ENCODE measurements around the gene GTF2A1L. TPM values are rescaled to one million over a fixed set of nuclear protein-coding genes. Genes with fewer than 3 reads are reported as not detected.

Gene GTF2A1L
- total RNA-seq, 1 experiment from 2014 or later: 0.22 TPM

DNA sequence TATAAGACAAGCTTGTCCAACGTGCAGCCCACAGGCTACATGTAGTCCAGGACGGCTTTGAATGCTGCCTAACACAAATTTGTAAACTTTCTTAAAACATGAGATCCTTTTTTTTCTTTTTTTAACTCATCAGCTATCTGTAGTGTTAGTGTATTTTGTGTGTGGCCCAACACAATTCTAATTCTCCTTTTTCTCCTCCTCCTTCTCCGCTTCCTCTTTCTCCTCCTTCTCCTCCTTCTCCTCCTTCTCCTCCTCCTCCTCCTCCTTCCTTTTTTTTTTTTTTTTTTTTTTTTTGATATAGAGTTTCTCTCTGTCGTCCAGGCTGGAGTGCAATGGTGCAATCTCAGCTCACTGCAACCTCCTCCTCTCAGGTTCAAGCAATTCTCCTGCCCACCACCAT is 39.3 kb upstream of the GTF2A1L start:
- DNase-seq (ENCODE audit: low read depth, low spot score) (no peak), ATAC-seq (no peak)
- Histone ChIP-seq H3K36me3 (ENCODE audit: control insufficient read depth in 1 of 2, insufficient read depth in 2 of 2, low read length in 2 of 2) (no peaks in the 10 kb centered on the region), H4K20me1 (ENCODE audit: insufficient read depth) (no peaks in the 10 kb centered on the region), H3K79me2 (ENCODE audit: insufficient read depth, low read length) (no peaks in the 10 kb centered on the region), H3K9ac (ENCODE audit: low read length) (no peak overlapping the region), H3K4me2 (ENCODE audit: low read length) (no peak overlapping the region), H3K27me3 (ENCODE audit: insufficient read depth, low read length) (no peaks in the 10 kb centered on the region), H3K4me3 (replicated peaks in 1 of 2; ENCODE audit: low read depth in 1 of 2, low read length in 2 of 2) (no peak overlapping the region), H3K9me3 (ENCODE audit: control insufficient read depth in 1 of 2, insufficient read depth in 1 of 2, low read depth in 1 of 2, low read length in 2 of 2) (no peaks in the 10 kb centered on the region), H3K27ac (ENCODE audit: low read depth, low read length) (no peak overlapping the region), H2AFZ (ENCODE audit: low read depth, low read length, poor library complexity, severe bottlenecking) (no peak overlapping the region), H3K9me2 (ENCODE audit: insufficient read depth) (no peaks in the 10 kb centered on the region), H3K4me1 (ENCODE audit: control insufficient read depth in 1 of 2, insufficient read depth in 2 of 2, low read length in 2 of 2) (no peaks in the 10 kb centered on the region)
- POLR2A ChIA-PET: no interaction called here
- no peak for TF ChIP-seq SRF (IDR thresholded peaks at IDR 0.05; ENCODE audit: low read depth)
- TF ChIP-seq EZH2phosphoT487 (IDR thresholded peaks at IDR 0.05; ENCODE audit: borderline replicate concordance): no peak
- no peak for TF ChIP-seq SP1 (IDR thresholded peaks at IDR 0.05; ENCODE audit: low read depth)
- TF ChIP-seq POLR2A (IDR thresholded peaks at IDR 0.05; ENCODE audit: borderline replicate concordance, extremely low read depth, insufficient read depth, insufficient read length): no peak
- no peak for TF ChIP-seq CBX3 (IDR thresholded peaks at IDR 0.05; ENCODE audit: low read depth)
- no peak for TF ChIP-seq CEBPB (IDR thresholded peaks at IDR 0.05; ENCODE audit: low read depth)
- TF ChIP-seq, protein P1, sequence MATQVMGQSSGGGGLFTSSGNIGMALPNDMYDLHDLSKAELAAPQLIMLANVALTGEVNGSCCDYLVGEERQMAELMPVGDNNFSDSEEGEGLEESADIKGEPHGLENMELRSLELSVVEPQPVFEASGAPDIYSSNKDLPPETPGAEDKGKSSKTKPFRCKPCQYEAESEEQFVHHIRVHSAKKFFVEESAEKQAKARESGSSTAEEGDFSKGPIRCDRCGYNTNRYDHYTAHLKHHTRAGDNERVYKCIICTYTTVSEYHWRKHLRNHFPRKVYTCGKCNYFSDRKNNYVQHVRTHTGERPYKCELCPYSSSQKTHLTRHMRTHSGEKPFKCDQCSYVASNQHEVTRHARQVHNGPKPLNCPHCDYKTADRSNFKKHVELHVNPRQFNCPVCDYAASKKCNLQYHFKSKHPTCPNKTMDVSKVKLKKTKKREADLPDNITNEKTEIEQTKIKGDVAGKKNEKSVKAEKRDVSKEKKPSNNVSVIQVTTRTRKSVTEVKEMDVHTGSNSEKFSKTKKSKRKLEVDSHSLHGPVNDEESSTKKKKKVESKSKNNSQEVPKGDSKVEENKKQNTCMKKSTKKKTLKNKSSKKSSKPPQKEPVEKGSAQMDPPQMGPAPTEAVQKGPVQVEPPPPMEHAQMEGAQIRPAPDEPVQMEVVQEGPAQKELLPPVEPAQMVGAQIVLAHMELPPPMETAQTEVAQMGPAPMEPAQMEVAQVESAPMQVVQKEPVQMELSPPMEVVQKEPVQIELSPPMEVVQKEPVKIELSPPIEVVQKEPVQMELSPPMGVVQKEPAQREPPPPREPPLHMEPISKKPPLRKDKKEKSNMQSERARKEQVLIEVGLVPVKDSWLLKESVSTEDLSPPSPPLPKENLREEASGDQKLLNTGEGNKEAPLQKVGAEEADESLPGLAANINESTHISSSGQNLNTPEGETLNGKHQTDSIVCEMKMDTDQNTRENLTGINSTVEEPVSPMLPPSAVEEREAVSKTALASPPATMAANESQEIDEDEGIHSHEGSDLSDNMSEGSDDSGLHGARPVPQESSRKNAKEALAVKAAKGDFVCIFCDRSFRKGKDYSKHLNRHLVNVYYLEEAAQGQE (IDR thresholded peaks at IDR 0.05; ENCODE audit: low read depth): no peak
- TF ChIP-seq POLR2AphosphoS5 (IDR thresholded peaks at IDR 0.05; ENCODE audit: low read depth, low read length): no peak
- no peak for TF ChIP-seq EGR1 (IDR thresholded peaks at IDR 0.05; ENCODE audit: low read depth)
- no peak for TF ChIP-seq FOSL1 (IDR thresholded peaks at IDR 0.05; ENCODE audit: low read depth)
- no peak for TF ChIP-seq JUND (IDR thresholded peaks at IDR 0.05)
- no peak for TF ChIP-seq EZH2 (IDR thresholded peaks at IDR 0.05)
- TF ChIP-seq RAD21 (IDR thresholded peaks at IDR 0.05; ENCODE audit: low read depth): no peak
- TF ChIP-seq, protein P2, sequence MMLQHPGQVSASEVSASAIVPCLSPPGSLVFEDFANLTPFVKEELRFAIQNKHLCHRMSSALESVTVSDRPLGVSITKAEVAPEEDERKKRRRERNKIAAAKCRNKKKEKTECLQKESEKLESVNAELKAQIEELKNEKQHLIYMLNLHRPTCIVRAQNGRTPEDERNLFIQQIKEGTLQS (IDR thresholded peaks at IDR 0.05): no peak
- no peak for TF ChIP-seq ELF1 (IDR thresholded peaks at IDR 0.05; ENCODE audit: borderline replicate concordance, low read depth)
- CTCF ChIA-PET: interaction anchor here (0.6 kb wide), 1 partner anchor 1882 kb away, joined by 3 read pairs; no protein-coding TSS in a partner anchor
- RAD21 ChIA-PET (ENCODE audit: low non-redundant PET in 1 of 2, low total read pairs in 2 of 2, uncharacterized antibody in 2 of 2, unreplicated experiment in 2 of 2): no interaction called here
- BruUV-seq (replicated peaks): no TSS peak
- intact Hi-C loops (cut with micrococcal nuclease): no loop called here
